ENCODE data around the gene COL7A1. TPM values are rescaled to one million over a fixed set of nuclear protein-coding genes. Genes with fewer than 3 reads are reported as not detected.

COL7A1 gene
- total RNA-seq (ENCODE audit: low replicate concordance): 17.6 and 32.3 TPM in 2 replicates
- long read RNA-seq, partial matches to known transcripts: 1 of 2 reads
- long read RNA-seq, other reads (novel, unspliced or antisense): 0 of 2 reads

- H3K36me3 Mint-ChIP-seq: peaks cover 13% of the 10 kb centered on the region
- peaks cover 32% of the 10 kb centered on the region for H3K4me1 Mint-ChIP-seq (ENCODE audit: unreplicated experiment)
- peak within 1 kb of the TSS; percentile 75 for H3K27ac Mint-ChIP-seq
- peak within 1 kb of the TSS; percentile 41 for H3K4me3 Mint-ChIP-seq
- H3K9me3 Mint-ChIP-seq: no peaks in the 10 kb centered on the region
- no peak for DNase-seq (ENCODE audit: extremely low spot score, unreplicated experiment)
- TF ChIP-seq CTCF (conservative IDR thresholded peaks at IDR 0.05): no peak
- peaks cover 3% of the 10 kb centered on the region for H3K27me3 Mint-ChIP-seq
Measured at GRCh38 chr3:48595075-48595525, at the start of gene COL7A1. Gene COL7A1, minus strand, starts transcription at chr3:48595329. Its CDS starts 170 bp downstream, at chr3:48595159.

GRCh38 chr3:48642605-48643004 is 47.5 kb upstream of the COL7A1 start:
- TF ChIP-seq CTCF (conservative IDR thresholded peaks at IDR 0.05): no peak
- Mint-ChIP-seq H3K27me3 (no peaks in the 10 kb centered on the region), H3K4me1 (ENCODE audit: unreplicated experiment) (no peaks in the 10 kb centered on the region), H3K27ac (no peak overlapping the region), H3K36me3 (no peaks in the 10 kb centered on the region), H3K4me3 (no peak overlapping the region), H3K9me3 (no peaks in the 10 kb centered on the region)
- DNase-seq (ENCODE audit: extremely low spot score, unreplicated experiment): no peak

- peaks cover 4% of the 10 kb centered on the region for H3K4me1 Mint-ChIP-seq (ENCODE audit: unreplicated experiment)
- H3K9me3 Mint-ChIP-seq: no peaks in the 10 kb centered on the region
- H3K36me3 Mint-ChIP-seq: no peaks in the 10 kb centered on the region
- no peak for DNase-seq (ENCODE audit: extremely low spot score, unreplicated experiment)
- no peaks in the 10 kb centered on the region for H3K27me3 Mint-ChIP-seq
- H3K4me3 Mint-ChIP-seq: no peak overlapping the region
- no peak for TF ChIP-seq CTCF (conservative IDR thresholded peaks at IDR 0.05)
- peak overlapping the region; percentile 42 for H3K27ac Mint-ChIP-seq
Measured at GRCh38 chr3:48641396-48641795, 46.3 kb upstream of the COL7A1 start.

GRCh38 chr3:48639944-48640606 is 44.9 kb upstream of the COL7A1 start:
- TF ChIP-seq CTCF (conservative IDR thresholded peaks at IDR 0.05): no peak
- DNase-seq (ENCODE audit: extremely low spot score, unreplicated experiment): no peak
- H3K27ac Mint-ChIP-seq: no peak overlapping the region
- H3K9me3 Mint-ChIP-seq: no peaks in the 10 kb centered on the region
- H3K27me3 Mint-ChIP-seq: no peaks in the 10 kb centered on the region
- H3K36me3 Mint-ChIP-seq: no peaks in the 10 kb centered on the region
- H3K4me1 Mint-ChIP-seq (ENCODE audit: unreplicated experiment): peaks cover 8% of the 10 kb centered on the region
- H3K4me3 Mint-ChIP-seq: no peak overlapping the region

- Mint-ChIP-seq H3K36me3 (no peaks in the 10 kb centered on the region), H3K9me3 (no peaks in the 10 kb centered on the region), H3K4me1 (ENCODE audit: unreplicated experiment) (peaks cover 15% of the 10 kb centered on the region), H3K4me3 (peak overlapping the region; percentile 59), H3K27ac (peak overlapping the region; percentile 39), H3K27me3 (no peaks in the 10 kb centered on the region)
- no peak for TF ChIP-seq CTCF (conservative IDR thresholded peaks at IDR 0.05)
- no peak for DNase-seq (ENCODE audit: extremely low spot score, unreplicated experiment)
Measured at GRCh38 chr3:48637305-48637704, 42.2 kb upstream of the COL7A1 start.
